Measurements from ENCODE around the gene CACNA1C.

Gene CACNA1C

DNA sequence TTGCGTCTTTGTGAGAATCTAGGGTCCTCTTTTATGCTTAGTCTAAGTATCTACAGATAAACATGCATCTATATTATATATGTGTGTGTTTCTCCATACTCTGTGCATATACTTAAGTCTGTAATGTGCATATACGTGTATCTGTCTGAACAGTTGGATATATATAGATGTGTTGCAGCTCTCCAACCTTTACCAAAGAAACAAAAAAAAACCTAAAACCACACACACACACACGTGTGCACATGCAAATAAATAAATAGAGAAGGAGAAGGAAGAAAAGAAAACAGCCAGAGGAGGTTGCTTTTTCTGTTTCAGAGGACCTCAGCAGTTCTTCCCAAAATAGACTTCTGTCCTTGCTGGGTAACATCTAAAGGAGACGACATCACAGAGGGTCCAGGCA, 244.9 kb downstream of the CACNA1C start:
- Histone ChIP-seq H3K4me3 (no peak overlapping the region), H3K27ac (no peak overlapping the region)

DNA sequence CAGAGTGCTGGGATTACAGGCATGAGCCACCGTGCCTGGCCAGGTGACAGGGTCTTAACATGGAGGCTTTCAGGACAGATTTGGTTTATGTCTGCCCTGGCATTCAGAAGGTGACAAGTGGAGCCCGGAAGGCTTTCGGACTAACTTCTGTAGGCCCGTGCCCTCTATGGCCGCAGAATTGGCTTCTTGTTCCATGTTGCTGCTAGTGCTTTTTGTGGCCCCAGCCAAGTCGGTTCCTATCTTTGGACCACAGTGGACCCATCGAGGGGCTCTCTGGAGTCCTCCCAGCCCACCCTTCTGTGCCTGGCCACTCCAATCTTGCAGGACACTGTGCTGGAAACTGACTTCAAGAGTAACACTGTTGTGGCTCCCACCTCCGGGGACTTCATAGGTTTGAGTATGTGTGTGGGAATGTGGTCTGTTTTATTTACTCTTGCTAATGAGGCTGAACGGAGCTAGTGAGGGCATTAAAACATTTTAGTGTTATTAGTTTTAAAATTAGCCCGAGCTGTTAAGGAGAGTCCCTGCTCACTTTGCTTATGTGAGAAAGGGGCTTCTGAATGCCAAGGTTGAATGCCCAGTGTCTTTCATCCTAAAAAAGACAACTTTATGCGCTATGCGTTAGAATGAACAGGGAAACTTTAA, 245.9 kb downstream of the CACNA1C start:
- no peak overlapping the region for H3K4me3 ChIP-seq
- no peak overlapping the region for H3K27ac ChIP-seq

DNA sequence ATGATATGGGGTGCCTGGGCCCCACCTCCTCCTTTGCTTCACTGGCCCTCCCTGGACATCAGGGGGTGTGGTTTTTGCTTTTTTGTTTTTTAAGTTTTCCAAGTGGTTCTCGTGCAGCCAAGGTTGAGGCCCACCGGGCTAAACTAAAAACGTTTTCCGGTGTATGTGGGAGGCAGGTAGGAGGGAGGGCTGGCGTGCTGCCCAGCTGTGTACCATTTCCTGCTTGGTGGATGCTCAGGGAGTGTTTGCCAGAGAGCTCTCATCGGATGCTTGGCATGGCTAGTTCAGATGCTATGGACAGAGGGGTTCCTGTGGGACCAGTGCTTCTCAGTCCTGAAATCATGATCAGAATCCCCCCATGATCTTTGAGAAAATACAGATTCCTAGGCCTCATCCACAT, 246.4 kb downstream of the CACNA1C start:
- Histone ChIP-seq H3K27ac (peak overlapping the region in 1 of 21 experiments; percentile 20), H3K4me3 (no peak overlapping the region)

DNA sequence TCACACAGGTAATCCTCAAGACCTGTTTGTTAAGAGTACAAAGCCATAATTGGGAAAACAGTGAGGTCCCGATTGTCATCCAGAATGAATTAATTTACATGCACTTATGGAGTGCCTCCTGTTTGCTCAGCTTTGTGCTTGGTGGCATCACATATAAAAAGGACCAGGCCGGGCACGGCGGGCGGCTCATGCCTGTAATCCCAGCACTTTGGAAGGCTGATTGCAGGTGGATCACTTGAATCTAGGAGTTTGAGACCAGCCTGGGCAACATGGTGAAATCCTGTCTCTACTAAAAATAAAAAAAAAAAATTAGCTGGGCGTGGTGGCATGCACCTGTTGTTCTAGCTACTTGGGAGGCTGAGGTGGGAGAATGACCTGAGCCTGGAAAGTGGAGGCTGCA, 247.4 kb downstream of the CACNA1C start:
- H3K4me3 ChIP-seq: no peak overlapping the region
- peak overlapping the region in 2 of 21 experiments; percentile 57 to 71 for H3K27ac ChIP-seq

DNA sequence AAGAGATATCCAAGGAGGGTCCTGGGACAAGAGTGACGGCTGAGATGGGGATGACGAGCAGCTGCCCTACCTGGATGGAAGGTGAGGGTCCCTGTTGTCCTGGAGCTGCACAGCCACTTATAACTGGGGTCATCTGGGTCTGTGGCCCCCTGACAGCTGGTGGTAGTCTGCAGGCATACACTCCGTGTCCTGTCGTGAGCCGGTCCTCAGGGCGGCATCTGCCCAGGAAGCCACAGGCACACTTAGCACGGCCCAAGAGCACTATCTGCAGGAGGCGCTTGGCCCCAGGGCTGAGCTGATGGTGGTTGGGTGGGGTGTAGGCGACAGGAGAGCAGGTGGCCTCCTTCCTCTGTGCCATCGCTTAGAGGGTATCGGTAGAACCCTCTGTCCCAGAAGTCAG, 248.1 kb downstream of the CACNA1C start:
- Histone ChIP-seq H3K27ac (peak overlapping the region in 12 of 21 experiments; percentile 3 to 71 (median 52)), H3K4me3 (no peak overlapping the region)

DNA sequence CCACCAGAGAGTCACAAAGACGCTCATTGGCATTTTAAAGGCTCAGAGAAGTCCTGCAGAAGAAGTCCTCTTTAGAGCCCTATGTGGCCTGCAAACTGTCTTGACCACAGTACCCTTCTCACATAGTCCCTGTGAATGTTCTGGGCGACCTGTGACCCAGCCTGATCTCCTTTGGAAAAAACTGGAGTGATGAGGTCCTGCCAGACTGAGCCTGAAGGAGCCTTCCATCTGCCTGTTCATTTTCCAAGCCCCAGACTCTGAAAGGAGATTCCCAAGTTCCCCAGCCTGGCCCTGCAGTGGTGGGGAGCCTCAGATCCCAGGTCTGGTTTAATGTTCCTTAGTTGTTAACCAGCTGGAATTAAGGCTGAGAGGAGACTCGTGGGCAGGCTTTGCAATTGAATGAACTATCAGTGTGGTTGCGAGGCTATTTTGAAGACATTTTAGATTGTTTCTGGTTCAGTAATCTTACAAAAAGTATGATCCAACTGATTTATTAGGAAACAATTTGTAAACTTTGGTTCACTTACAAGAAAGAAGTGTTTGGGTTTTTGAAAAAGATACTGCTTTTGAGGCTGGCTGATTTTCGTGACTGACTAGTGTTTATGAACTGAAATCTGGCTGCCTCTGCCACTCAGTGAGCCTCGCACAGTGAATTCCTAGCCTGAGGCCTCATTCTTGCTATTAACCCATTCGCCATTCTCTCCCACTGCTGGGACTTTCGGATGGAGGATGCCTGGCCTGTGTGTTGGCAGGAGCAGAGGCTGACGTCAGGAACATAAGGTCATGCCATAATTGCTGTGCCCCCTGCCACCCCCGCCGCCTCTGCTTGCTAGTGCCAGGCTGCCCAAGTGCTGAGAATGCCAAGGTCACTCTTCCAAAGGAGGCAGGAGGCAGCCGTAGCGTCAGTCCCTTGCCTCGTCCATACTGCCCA, 249.0 kb downstream of the CACNA1C start:
- Histone ChIP-seq H3K27ac (peak overlapping the region in 14 of 21 experiments; percentile 6 to 74 (median 50)), H3K4me3 (no peak overlapping the region)

DNA sequence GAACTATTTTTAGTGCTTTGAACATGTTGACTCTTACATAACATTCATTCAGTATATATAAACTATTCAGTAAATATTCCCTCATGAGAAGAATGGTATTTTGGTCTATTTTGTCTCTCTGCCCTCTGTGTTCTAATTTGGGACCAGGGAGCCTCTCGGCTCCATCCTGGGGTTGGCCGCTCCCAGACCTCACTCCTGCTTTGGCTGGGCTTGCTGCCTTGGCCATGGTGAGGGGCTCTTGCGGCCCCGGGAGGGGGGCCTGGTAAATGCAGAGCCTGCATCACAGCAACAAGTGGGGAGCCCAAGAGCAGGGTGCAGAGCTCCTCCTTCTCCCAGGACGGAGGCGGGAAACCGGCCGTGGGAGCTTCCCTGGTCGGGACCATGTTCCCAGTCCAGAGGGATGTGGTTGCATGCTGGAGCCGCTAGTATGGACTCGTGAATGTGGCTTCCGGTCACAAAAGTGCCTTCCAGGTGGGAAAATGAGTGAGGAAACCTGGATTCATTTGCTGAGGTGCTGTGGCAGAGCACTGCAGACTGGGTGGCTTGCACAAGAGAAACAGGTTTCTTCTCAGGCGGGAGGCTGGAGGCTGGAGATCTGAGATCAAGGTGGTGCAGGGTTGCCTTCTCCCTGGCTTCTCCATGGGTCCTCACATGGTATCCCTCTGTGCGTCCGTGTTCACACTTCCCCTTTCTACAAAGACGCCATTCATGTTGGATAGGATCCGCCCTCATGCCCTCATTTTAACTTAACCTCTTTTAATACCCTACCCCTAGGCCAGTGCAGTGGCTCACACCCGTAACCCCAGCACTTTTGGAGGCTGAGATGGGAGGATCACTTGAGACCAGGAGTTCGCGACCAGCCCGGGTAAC, 250.2 kb downstream of the CACNA1C start:
- Histone ChIP-seq H3K4me3 (no peak overlapping the region), H3K27ac (peak overlapping the region in 5 of 21 experiments; percentile 18 to 74 (median 65))

DNA sequence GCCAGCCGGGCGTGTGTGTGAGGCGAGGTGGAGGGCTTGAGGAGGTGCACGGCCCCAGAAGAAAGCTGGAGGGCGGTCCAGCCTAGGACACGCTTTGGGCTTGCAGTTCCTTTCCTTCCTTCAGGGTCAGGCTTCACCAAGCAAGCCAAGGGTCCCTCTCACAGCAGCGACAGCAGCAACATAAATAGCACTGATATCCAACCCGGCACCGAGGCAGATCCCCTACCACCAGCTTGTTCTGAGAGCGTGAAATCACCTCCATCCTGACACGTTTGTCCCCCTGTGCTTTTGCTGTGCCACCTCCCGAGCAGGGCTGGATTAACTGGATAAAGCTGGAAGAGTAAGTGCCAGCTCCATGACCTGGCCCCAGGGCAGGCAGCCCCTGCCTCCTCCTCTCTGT, 251.4 kb downstream of the CACNA1C start:
- H3K27ac ChIP-seq: no peak overlapping the region
- H3K4me3 ChIP-seq: no peak overlapping the region

DNA sequence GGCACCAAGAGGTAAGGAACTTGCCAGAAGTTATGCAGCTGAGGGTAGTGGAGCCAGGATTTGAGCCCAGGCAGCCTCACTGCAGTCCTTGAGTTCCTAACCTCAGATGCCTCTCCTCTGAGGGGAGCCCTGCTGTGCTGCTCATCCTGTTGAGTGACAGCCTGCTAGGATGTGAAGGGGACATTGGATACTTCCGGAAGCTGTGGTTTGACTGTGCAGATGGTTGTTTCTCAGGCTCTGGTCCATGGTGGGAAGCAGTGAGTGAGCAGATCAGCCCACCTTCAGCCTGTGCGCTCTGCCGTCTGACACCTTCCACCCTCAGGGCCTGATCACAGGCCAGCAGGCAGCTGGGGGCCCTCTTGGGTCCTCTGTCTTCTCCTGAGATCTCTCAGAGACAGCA, 253.2 kb downstream of the CACNA1C start:
- H3K27ac ChIP-seq: peak overlapping the region in 3 of 21 experiments; percentile 36 to 47 (median 38)
- H3K4me3 ChIP-seq: no peak overlapping the region

DNA sequence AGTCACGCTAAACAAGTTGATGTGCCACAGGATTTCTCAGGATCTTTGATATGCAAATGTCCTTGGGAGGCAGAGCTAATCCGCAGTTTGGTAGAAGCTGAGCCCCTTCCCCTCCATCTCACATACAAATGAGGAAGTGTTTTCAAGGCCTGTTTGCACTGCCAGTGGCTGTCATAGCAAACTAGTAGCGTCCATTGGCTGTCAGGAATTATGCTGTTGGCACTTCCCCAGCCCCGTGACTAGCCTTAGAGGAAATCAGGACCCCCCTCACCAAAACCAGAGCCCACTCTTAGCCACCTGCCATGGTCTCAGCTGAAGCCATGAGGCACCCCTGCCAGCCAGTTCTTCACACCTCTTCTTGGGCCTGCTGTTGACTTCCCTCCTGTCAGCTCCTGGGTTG, 253.9 kb downstream of the CACNA1C start:
- Histone ChIP-seq H3K27ac (no peak overlapping the region), H3K4me3 (no peak overlapping the region)

DNA sequence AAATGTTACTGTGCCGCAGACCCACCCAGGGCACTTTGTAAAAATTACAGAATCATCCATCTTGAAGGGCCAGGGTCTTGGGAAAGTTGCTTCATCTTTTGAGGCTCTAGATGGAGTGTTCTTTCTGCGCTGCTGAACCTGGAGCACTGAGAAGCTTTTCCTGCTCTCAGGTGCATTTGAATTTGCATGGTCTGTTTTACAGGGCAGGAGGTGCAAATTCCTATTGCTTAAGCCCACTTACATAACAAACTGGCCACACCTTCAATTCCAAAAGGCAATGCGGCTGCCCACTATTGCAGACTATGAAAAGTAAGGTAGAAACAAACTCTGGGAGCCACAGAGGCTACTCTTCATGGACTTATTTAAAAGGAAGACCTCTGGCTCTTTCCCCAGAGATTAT, 254.8 kb downstream of the CACNA1C start:
- no peak overlapping the region for H3K4me3 ChIP-seq
- no peak overlapping the region for H3K27ac ChIP-seq

DNA sequence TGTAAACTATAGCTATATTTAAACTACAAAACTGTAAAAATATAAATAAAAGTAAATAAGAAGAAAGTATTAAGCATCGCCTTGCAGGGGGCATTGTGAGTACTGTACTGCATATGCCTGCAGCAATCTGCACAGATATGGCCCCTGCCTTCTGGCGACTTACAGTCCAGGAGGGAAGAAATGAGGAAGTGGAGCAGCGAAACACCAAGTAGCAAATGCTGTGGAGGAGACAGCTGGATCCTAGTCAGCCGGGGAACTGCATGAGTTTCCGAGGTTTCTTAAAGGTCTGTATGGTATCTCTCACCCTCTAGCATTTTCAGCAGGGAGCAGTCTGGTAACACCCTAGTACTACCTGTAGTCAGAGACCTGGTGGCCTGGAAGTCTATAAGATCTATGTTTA, 256.9 kb downstream of the CACNA1C start:
- Histone ChIP-seq H3K4me3 (no peak overlapping the region), H3K27ac (peak overlapping the region in 2 of 21 experiments; percentile 21 to 75)

DNA sequence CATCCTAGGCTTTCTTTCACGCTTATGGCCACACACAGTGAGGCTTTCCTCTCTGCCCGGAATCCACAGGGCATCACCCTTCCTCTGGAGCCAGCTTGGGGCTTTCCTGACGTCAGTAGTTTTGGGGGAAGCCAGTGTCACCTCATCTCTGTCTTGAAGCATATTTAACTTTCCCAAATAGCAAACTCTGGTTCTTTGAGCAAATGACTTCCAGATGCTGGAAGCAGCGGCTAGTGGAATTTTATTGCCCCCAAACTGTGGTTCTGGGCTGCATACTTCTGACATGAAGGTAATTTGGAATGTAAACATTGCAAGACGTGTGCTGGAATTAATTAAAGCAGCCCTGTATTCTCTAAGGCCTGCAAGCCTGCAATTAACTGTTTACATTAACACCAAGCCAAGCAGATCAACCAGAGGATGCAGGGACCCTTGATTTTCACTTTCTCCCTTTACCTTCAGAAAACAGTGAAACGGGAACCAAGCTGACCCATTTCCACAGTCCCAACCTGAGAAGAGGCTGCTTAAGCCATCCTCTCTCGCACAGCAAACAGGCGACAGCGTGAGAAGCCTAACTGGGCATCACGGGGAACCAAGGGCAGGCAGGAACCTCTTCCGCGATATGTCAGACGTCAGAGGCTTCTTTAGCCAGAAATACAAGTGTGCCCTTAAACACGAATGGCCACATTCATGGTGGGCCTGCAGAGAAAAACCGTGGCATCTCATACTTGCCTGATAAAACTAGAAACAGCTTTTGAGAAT, 258.4 kb downstream of the CACNA1C start:
- peak overlapping the region in 11 of 21 experiments; percentile 6 to 75 (median 52) for H3K27ac ChIP-seq
- no peak overlapping the region for H3K4me3 ChIP-seq

DNA sequence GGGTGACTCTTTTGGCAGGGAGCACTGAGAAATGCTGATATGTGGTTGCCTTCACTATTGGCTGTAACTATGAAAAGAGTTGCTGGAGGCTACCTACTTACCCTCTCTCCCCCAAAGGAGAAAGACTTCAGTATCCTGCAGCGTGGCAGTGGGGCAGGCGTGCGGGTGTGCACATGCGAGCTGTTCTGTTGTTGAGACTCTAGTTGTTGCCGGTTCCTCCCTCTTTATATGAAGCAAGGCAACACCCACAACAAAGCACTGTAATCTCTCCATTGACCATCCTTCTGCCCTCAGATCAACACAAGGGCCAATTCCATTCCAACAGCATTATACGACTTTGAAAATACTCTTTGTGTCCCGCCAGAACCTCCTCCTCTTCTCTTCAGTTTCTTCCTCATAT, 259.4 kb downstream of the CACNA1C start:
- no peak overlapping the region for H3K4me3 ChIP-seq
- peak overlapping the region in 2 of 21 experiments; percentile 39 to 75 for H3K27ac ChIP-seq

DNA sequence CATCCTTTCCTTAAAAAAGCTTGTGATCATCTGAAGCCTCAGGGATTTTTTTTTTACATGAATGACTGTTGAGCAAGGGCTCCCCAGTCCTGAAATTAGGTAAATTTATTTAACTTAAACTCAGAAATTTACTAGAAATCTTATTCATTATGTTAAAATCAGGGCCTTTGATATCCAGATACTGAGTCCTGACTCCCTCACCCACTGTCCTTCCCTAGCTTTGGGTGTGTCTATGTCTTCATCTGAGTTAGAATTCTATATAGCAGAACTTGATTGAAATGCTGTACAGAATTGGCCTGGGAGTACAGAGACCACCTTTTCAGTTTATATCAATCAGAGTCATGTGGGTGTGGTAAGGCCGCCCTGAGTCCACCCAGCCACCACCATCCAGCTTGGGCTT, 260.0 kb downstream of the CACNA1C start:
- Histone ChIP-seq H3K4me3 (no peak overlapping the region), H3K27ac (peak overlapping the region in 1 of 21 experiments; percentile 39)

DNA sequence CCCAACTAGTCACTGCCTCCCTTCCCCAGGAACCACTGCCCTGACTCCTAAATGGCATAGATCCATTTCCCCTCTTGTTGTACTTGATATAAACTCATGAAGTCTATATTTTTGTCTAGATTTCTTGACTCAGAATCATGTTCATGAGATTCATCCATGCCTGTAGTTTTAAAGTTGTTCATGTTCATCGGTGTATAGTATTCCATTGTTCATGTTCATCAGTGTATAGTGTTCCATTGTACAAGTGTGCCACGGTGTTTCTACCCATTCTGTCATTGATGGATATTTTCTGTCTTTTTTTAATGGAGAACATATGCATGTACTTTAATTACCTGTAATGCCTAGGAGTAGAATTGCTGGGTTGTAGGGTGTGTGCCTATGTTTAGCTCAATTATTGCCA, 261.7 kb downstream of the CACNA1C start:
- Histone ChIP-seq H3K4me3 (no peak overlapping the region), H3K27ac (no peak overlapping the region)

DNA sequence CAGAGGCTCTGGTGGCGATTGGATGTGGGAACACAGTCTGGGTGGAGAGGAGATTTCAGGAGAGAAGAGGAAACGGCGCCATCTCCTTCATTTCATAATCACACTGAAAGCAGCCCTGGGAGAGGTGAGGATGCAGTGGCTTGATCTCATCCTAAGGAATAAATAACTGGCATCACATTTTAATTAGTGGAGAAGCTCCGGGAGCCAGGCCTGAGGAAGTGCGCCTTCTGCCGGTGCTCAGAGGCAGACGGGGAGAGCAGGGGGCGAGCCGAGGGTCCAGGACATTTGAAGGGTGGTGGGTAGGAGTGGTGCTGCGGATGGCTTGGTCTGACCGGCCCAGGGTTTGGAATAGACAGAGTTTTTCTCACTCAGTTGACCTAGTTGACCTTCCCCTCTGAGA, 265.0 kb downstream of the CACNA1C start:
- no peak overlapping the region for H3K4me3 ChIP-seq
- no peak overlapping the region for H3K27ac ChIP-seq

DNA sequence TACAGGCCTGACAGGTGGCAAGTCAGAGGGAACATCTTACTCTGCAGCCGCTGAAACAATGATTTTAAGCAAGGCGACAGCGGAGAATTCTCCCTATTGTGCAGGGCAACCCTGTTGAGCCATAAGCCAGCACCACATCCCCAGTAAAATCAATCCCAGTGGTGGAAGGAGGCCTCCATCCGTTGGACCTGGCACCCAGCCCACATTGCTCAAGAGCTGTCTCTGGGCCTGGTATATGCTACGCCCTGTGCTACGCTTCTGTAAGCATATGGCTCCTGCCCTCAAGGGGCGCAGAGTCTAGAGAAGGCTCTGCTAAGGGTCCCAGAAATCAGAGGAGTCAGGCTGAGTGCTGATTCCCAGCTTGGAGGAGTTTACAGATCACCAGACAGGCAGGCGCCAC, 265.5 kb downstream of the CACNA1C start:
- peak overlapping the region in 2 of 21 experiments; percentile 43 to 68 for H3K27ac ChIP-seq

DNA sequence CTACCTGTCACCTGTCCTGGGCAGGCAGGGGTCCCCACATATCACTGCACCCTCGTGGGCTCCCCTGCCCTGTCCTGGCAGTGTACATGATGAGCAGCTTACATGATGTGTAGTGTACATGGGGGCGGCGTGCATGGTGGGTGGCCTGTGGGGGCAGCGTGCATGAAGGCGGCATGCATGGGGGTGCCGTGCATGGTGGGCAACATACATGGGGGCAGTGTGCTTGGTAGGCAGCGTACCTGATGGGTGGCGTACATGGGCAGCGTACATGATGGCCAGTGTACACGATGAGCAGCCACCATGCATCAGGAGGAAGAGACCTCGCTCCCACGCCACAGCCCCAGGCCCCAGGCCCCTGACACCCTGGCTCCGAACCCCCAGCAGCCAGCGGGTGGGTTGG, 266.3 kb downstream of the CACNA1C start:
- Histone ChIP-seq H3K4me3 (no peak overlapping the region), H3K27ac (peak overlapping the region in 3 of 21 experiments; percentile 15 to 68 (median 43))

More for the DNA sequence above, 265.5 kb downstream of the CACNA1C start:
- H3K4me3 ChIP-seq: no peak overlapping the region
